Fibroblast of the aortic adventitia (primary cell): ENCODE data around the gene TAF4. TPM values are rescaled to one million over a fixed set of nuclear protein-coding genes. Genes with fewer than 3 reads are reported as not detected.

Experiments used
- DNase-seq: peaks from one replicate; pipeline ENCODE4 v3.0.0-alpha.2; 2010; ENCODE audit warnings: low read depth
- H3K4me3 ChIP-seq: 2 replicates; pipeline ENCODE4 v1.5.1; 2011; ENCODE audit warnings: low read depth, mild to moderate bottlenecking, control low read depth, low read length, moderate library complexity
- CTCF ChIP-seq: IDR thresholded peaks from 2 replicates; pipeline ENCODE4 v1.5.1; 2011; ENCODE audit warnings: mild to moderate bottlenecking, low read length, control low read depth, inconsistent platforms; ENCODE audit not compliant: insufficient read depth
- total RNA-seq: library from RNA; depleted of rRNA; stranded (reverse); fragments of >200 nt; gene quantifications from 2 replicates; pipeline ENCODE4 v1.2.3, GENCODE V29; 2012; ENCODE audit warnings: low replicate concordance

TAF4 gene
- total RNA-seq, 1 donor: 5.4 TPM

- no peak for DNase-seq
- no peak for TF ChIP-seq CTCF
- no peak overlapping the region for H3K4me3 ChIP-seq
Observed at GRCh38 chr20:61969806-61970205, 95.9 kb downstream of the TAF4 start.

- no peak for DNase-seq
- no peak for TF ChIP-seq CTCF
- no peak overlapping the region for H3K4me3 ChIP-seq
Observed at GRCh38 chr20:61968932-61969331, 96.7 kb downstream of the TAF4 start.

- no peak for TF ChIP-seq CTCF
- no peak overlapping the region for H3K4me3 ChIP-seq
- DNase-seq: no peak
Observed at GRCh38 chr20:61968036-61968810, 97.5 kb downstream of the TAF4 start.

- no peak for DNase-seq
- TF ChIP-seq CTCF: no peak
- H3K4me3 ChIP-seq: no peak overlapping the region
Observed at GRCh38 chr20:61967300-61967699, 98.4 kb downstream of the TAF4 start.

GRCh38 chr20:61966492-61967244, 99.0 kb downstream of the TAF4 start:
- TF ChIP-seq CTCF: no peak
- DNase-seq: no peak
- no peak overlapping the region for H3K4me3 ChIP-seq

GRCh38 chr20:61965606-61966491, 99.8 kb downstream of the TAF4 start:
- no peak for DNase-seq
- H3K4me3 ChIP-seq: no peak overlapping the region
- no peak for TF ChIP-seq CTCF
